Anterior cingulate cortex (tissue), 58 donors: ENCODE measurements around the gene EMX2.
"Not testable (repeated sequence)": the region's sequence is repeated elsewhere in the genome, so short reads cannot be mapped to it uniquely, and the experiment has no call there.

Source experiments
- DNase-seq, 58 donors: peaks; one replicate each; lab custom pipeline; 2025; lab: John Stamatoyannopoulos, UW

EMX2 gene

DNA sequence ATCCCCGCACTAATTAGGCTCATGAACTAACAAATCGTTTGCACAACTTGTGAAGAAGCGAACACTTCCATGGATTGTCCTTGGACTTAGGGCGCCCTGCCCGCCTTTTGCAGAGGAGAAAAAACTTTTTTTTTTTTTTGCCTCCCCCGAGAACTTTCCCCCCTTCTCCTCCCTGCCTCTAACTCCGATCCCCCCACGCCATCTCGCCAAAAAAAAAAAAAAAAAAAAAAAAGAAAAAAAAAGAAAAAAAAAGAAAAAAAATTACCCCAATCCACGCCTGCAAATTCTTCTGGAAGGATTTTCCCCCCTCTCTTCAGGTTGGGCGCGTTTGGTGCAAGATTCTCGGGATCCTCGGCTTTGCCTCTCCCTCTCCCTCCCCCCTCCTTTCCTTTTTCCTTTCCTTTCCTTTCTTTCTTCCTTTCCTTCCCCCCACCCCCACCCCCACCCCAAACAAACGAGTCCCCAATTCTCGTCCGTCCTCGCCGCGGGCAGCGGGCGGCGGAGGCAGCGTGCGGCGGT, at the start of gene EMX2:
EMX2 (plus strand) TSS at position 41 of the 519 bp plus-strand sequence. CDS start 522 bp downstream, outside the sequence.
- no peak for DNase-seq

- no peak for DNase-seq
Observed at GRCh38 chr10:117496031-117496430, 46.5 kb upstream of the EMX2 start.

DNA sequence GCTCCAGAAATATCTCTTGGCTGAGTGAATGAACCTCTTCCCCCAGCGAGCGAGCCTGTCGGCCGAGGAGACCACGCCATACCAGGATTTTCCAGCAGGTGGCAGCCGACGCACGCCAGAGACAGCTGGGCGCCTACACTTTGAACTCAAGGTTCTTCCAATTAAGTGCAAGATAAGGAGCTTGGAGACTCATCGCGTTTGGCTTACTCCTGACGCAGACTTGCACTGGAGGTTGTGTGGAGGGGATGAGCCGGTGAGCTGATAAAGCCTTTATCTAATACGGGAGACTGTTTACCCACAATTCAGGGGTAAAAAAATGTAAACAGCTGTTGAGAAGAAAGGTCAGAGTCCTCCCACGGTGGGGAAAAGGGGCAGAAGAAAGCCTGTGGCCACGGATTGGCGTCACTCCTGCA, 45.9 kb upstream of the EMX2 start:
- peak in 56 of 58 donors; percentile 8 to 76 (median 48) for DNase-seq

DNA sequence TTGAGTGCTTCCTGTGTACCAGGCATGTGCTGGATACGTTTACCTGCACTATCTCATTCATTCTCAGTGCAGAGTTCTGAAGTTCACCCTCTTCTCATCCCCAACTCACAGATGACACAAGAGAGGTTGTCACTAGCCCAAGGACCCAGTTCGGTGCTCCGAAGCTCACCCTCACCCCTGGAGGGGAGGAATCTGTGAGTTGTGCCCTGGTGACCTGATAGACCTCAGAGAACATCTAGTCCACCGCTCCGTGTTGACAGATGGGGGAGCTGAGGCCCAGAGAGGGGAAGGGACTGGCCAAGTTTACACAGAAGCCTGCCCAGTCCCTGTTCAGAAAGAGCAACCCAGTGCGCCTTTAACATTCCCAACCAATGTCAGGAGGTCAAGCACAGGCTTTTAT, 44.8 kb upstream of the EMX2 start:
- DNase-seq = no peak

- DNase-seq = no peak
Observed at GRCh38 chr10:117499248-117500105, 43.1 kb upstream of the EMX2 start.

DNA sequence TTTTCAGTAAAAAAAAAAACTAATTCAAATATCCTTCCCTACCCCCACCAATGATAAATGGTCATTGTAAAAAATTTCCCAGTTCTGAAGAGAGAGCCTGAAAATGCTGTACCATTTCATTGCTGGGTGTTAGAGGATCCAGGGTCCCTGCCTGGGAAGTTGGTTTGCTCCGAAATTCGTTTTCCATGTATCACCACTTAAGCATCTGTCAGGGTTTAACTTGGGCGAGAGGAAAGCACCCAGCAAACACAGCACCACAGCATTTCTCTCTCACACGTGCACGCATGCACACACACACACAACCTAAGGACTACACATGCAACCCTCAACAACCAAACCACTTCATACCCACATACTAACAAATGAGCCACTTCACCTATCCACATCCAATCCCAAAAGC, 42.1 kb upstream of the EMX2 start:
- DNase-seq = no peak

DNA sequence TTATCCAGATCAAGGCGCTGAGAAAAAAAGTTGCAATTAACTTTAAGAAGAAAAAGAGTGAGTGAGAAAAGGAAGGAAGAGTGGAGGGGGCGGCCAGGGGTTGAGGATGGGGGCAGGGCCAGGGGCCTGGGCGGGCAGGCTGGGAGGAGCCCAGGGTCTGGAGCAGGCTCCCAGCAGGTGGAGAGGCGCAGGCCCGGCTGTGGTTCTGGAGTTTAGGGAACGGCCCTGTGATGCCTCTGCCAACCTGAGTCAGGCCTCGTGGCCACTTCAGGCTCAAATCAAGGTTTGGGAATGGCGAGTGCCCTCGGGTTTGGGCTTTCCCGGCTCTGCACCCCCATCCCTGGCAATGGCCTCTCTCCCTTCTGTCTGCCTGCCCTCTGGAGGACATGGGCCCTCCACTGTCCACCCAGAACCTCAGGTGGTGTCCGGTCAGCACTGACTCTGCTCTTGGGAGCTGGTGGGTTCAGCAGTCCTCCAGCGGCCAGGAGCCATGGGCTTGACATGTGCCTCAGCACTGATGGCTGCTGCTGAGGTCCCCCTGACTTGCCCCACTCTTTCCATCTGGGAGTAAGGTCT, 41.0 kb upstream of the EMX2 start:
- no peak for DNase-seq

GRCh38 chr10:117502421-117503243, 39.9 kb upstream of the EMX2 start:
- no peak for DNase-seq

GRCh38 chr10:117503244-117504205, 39.0 kb upstream of the EMX2 start:
- peak in 1 of 58 donors; percentile 5 for DNase-seq

- DNase-seq = no peak
Observed at GRCh38 chr10:117504562-117504961, 38.0 kb upstream of the EMX2 start.

DNA sequence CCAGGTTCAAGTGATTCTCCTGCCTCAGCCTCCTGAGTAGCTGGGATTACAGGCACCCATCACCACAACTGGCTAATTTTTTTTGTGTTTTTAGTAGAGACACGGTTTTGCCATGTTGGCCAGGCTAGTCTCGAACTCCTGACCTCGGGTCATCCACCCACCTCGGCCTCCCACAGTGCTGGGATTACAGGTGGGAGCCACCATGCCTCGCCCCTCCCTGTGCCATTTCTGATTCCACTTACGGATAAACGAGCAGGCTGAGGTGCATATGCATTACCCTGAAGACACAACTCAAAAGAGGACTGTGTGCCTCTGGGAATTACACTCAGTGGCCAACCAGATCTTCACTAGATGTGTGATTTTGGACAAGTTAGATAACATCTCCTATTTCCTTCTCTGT, 35.5 kb upstream of the EMX2 start:
- not testable (repeated sequence) for DNase-seq

- DNase-seq = no peak
Observed at GRCh38 chr10:117509573-117509972, 33.0 kb upstream of the EMX2 start.

DNA sequence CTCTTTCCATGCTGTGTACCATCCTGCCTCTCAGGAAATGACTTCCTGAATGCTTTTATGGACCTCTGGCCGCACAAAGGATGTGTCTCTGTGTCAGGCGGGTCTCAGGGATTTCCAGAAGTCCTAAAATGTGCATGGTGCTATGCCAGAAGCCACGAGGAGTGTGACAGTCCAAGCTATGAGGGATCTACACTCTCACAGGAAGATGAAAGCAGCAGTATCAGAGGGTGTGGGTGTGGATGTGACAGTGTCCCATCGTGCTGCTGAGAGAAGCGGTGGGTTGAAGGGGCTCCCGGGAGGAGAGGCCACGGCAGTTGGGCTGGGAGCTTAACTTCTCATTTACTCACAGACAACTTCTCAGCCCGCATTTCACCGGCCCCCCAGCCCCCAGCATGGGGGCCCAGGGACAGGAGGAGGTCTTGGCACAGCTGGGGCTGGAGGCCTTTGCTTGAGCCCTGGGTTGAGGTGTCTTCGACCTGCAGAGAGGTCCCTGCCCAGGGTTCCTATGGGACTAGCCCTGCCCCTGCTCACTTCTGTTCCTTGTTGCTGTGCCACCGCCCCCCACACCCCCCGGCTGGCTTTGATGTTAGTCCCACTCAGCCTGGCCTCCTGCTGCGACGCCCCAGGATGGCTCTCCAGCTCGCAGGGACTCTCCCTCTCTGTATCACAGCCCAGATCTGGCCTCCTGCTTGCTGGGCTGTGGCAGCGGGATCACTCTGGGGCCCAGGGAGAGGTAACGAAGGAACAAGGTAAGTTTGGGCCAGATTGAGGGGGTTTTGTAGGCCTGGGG, 30.8 kb upstream of the EMX2 start:
- no peak for DNase-seq

- DNase-seq = no peak
Observed at GRCh38 chr10:117514971-117515370, 27.6 kb upstream of the EMX2 start.

DNA sequence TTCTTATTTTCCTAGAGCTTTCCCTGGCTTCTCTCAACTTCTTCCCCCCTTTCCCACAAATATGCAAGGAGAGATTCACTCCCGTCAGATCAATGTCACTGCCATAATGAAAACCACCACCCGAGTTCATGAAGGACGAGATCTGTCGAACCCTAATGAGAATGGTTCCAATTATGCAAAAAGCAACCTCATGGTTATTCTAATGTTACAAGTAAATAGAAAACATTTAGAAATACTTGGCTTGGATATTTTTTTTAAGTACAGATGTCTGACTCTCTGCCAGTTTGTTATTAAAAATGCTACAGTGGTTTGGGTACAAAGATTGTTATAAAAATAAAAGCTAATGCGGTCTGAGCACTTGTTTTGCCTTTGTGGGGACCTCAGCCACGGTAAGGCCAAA, 25.9 kb upstream of the EMX2 start:
- DNase-seq = no peak

DNA sequence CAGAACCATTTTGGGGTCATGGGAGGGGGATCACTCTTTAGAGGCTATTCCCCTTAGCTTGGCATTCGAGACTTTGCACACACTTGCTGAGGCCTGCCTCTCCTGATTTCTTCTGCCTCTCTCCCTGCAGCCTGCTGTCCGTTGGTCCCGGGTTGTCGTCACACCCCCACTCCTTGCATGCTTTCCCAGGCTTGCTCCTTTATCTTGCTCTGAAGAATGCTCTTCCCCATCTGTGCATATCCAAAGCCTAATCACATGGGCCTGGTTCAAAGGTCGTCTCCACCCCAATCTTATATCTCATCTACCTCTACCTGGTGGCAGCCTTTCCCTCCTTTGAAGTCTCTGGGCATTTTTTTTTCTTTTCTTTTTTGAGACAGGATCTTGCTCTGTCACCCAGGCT, 24.3 kb upstream of the EMX2 start:
- DNase-seq = no peak

GRCh38 chr10:117519286-117519685, 23.3 kb upstream of the EMX2 start:
- DNase-seq = no peak

DNA sequence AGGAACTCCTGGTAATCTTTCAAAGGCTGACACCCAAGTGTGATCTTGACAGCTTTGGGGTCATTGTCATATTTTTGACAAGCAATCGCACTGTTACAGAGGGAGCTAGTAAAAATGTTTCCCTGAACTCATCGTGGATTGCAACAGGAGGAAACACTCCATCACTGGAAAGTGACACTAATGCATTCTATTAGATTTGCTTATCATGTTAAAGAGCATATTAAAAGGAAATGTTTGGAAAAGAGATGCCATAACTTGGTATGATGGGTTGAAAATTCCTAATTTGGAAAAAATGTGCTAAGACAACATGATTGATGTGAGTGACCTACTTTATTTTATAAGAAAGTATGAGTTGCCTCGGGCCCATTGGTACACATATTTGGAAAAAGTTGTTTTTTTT, 22.7 kb upstream of the EMX2 start:
- no peak for DNase-seq

DNA sequence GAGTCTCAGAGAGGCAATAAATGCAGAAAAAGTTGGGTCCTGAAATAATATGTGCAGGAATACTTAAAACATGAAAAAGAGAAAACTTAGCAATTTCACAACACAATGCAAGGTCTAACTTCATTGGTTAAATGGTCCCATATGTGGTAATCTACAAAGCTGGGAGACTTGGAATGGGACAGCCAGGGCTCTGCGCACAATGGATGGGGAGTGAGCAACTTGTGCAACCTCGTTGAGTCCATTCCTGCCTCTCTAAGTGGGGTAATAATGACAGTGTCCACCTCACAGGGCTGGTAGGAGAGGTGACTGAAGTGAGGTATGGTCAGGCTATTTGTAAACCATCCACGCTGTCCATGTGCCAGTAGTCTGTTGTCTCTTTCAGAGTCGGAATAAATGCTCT, 11.8 kb upstream of the EMX2 start:
- no peak for DNase-seq
